ENCODE data around the gene LEF1. TPM values are rescaled to one million over a fixed set of nuclear protein-coding genes. Genes with fewer than 3 reads are reported as not detected.

Gene LEF1
- total and polyA plus RNA-seq, 2 donors (not counting 3 experiments of a cell fraction or from before 2014, with no cell fraction given) = 0.46 TPM; not detected in 1

GRCh38 chr4:108033348-108033747 lies 135.4 kb downstream of the LEF1 start:
- no peak overlapping the region for H3K4me2 ChIP-seq (ENCODE audit: insufficient read depth, low read length)
- TF ChIP-seq JUN (IDR thresholded peaks at IDR 0.05; ENCODE audit: borderline replicate concordance, insufficient read depth, insufficient read length, low read depth) (no peak), FOS (IDR thresholded peaks at IDR 0.05; ENCODE audit: borderline replicate concordance, insufficient read depth, low read length) (no peak), POLR2A (IDR thresholded peaks at IDR 0.05; ENCODE audit: low read depth, low read length) (no peak), MYC (IDR thresholded peaks at IDR 0.05; ENCODE audit: low read depth, low read length) (no peak), EZH2 (IDR thresholded peaks at IDR 0.05; ENCODE audit: borderline replicate concordance, low read depth, low read length, severe bottlenecking) (no peak), POLR2AphosphoS5 (IDR thresholded peaks at IDR 0.05; ENCODE audit: insufficient read depth, low read depth, low read length) (no peak)
- TF ChIP-seq, protein P1, sequence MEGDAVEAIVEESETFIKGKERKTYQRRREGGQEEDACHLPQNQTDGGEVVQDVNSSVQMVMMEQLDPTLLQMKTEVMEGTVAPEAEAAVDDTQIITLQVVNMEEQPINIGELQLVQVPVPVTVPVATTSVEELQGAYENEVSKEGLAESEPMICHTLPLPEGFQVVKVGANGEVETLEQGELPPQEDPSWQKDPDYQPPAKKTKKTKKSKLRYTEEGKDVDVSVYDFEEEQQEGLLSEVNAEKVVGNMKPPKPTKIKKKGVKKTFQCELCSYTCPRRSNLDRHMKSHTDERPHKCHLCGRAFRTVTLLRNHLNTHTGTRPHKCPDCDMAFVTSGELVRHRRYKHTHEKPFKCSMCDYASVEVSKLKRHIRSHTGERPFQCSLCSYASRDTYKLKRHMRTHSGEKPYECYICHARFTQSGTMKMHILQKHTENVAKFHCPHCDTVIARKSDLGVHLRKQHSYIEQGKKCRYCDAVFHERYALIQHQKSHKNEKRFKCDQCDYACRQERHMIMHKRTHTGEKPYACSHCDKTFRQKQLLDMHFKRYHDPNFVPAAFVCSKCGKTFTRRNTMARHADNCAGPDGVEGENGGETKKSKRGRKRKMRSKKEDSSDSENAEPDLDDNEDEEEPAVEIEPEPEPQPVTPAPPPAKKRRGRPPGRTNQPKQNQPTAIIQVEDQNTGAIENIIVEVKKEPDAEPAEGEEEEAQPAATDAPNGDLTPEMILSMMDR (IDR thresholded peaks at IDR 0.05; ENCODE audit: extremely low read depth in 1 of 2, insufficient read depth in 1 of 2, low read depth in 1 of 2, low read length in 2 of 2) = no peak
- TF ChIP-seq, protein P2, sequence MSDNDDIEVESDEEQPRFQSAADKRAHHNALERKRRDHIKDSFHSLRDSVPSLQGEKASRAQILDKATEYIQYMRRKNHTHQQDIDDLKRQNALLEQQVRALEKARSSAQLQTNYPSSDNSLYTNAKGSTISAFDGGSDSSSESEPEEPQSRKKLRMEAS (IDR thresholded peaks at IDR 0.05; ENCODE audit: insufficient read depth, insufficient read length) = no peak
- H3K36me3 ChIP-seq (ENCODE audit: control insufficient read depth in 2 of 2, extremely low read depth in 1 of 2, insufficient read depth in 2 of 2, low read length in 2 of 2) = no peaks in the 10 kb centered on the region
- ChIA-PET POLR2A (no interaction called here), CTCF (interaction anchor here (0.6 to 8.1 kb wide), 4 partner anchors 11 to 539 kb away, joined by 3 to 93 read pairs (median 4); no protein-coding TSS in a partner anchor)
- no peaks in the 10 kb centered on the region for H3K9me1 ChIP-seq (replicated peaks; ENCODE audit: control insufficient read depth, extremely low read depth, insufficient read depth, low read length)
- intact Hi-C loops (cut with micrococcal nuclease) (no loop called here), dilution Hi-C loops (cut with MboI; ENCODE audit: extremely low pct_ligation_motif_present, low sequenced_read_pairs) (no loop called here)
- no peak overlapping the region for H2AFZ ChIP-seq (ENCODE audit: low read depth, low read length)
- no peak overlapping the region for H3K4me3 ChIP-seq (replicated peaks in 1 of 3; ENCODE audit: insufficient read depth in 1 of 3, low read depth in 1 of 3, low read length in 3 of 3)
- no peak overlapping the region for H3K9ac ChIP-seq (replicated peaks; ENCODE audit: extremely low read depth, insufficient read depth, low read length)
- no TSS peak for BruUV-seq (replicated peaks)
- H3K79me2 ChIP-seq (ENCODE audit: control insufficient read depth, insufficient read depth, low read length) = no peaks in the 10 kb centered on the region
- H3K27me3 ChIP-seq (ENCODE audit: control insufficient read depth in 2 of 2, insufficient read depth in 2 of 2, low read length in 2 of 2) = no peaks in the 10 kb centered on the region
- FAIRE-seq (no peak), DNase-seq (ENCODE audit: low read depth, low spot score) (no peak)
- no peaks in the 10 kb centered on the region for H3K9me3 ChIP-seq (replicated peaks; ENCODE audit: control insufficient read depth, insufficient read depth, low read length)
- no peaks in the 10 kb centered on the region for H3K4me1 ChIP-seq (ENCODE audit: control insufficient read depth, extremely low read depth, insufficient read depth, low read length)
- no peak overlapping the region for H3K27ac ChIP-seq (ENCODE audit: insufficient read depth, low read depth, low read length)
- H4K20me1 ChIP-seq (replicated peaks; ENCODE audit: control insufficient read depth, extremely low read depth, insufficient read depth, low read length) = no peaks in the 10 kb centered on the region

Data from endothelial cell of umbilical vein (primary cell).